ENCODE measurements around the gene PORCN. TPM values are rescaled to one million over a fixed set of nuclear protein-coding genes. Genes with fewer than 3 reads are reported as not detected.

The PORCN gene
- total and polyA plus RNA-seq, 7 donors, result 4.8 to 12.2 (median 8.6) TPM

DNA sequence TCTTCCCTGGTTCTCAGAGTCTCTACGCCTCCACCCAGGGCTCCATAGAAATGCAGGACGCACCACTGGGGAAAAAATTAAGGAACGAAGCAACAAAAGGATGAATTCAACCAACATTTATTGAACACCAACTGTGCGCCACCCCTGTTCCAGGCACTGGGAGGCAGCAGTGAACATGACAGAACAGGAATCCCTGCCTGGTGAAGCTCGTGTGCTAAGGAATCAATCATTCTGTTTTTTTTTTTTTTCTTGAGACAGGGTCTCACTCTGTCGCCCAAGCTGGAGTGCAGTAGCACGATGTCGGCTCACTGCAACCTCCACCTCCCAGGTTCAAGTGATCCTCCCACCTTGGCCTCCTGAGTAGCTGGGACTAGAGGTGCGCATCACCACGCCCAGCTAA is 34.7 kb upstream of the PORCN start:
- H3K9me3 ChIP-seq, result no peaks in the 10 kb centered on the region
- WGBS, 3 donors, result 79 to 93% (median 83%) methylated on average over 6 to 10 of the region's 10 CpGs
- no peak overlapping the region for H3K27ac ChIP-seq
- H3K4me3 ChIP-seq, result no peak overlapping the region
- TF ChIP-seq, protein P1, sequence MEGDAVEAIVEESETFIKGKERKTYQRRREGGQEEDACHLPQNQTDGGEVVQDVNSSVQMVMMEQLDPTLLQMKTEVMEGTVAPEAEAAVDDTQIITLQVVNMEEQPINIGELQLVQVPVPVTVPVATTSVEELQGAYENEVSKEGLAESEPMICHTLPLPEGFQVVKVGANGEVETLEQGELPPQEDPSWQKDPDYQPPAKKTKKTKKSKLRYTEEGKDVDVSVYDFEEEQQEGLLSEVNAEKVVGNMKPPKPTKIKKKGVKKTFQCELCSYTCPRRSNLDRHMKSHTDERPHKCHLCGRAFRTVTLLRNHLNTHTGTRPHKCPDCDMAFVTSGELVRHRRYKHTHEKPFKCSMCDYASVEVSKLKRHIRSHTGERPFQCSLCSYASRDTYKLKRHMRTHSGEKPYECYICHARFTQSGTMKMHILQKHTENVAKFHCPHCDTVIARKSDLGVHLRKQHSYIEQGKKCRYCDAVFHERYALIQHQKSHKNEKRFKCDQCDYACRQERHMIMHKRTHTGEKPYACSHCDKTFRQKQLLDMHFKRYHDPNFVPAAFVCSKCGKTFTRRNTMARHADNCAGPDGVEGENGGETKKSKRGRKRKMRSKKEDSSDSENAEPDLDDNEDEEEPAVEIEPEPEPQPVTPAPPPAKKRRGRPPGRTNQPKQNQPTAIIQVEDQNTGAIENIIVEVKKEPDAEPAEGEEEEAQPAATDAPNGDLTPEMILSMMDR (IDR thresholded peaks at IDR 0.05), result no peak
- ATAC-seq (no peak), DNase-seq (no peak)
- H3K27me3 ChIP-seq (ENCODE audit: insufficient read depth in 3 of 3, low read length in 2 of 3), result no peaks in the 10 kb centered on the region
- no peaks in the 10 kb centered on the region for H3K36me3 ChIP-seq (ENCODE audit: insufficient read depth in 1 of 2, low read depth in 1 of 2)
- H3K4me1 ChIP-seq, result no peaks in the 10 kb centered on the region
- intact Hi-C loops (cut with DNase I), result loop anchor here in 1 of 2 donors (10.0 kb wide), 1 partner anchor 399 kb away; the partner anchor contains the start of gene ZNF630

DNA sequence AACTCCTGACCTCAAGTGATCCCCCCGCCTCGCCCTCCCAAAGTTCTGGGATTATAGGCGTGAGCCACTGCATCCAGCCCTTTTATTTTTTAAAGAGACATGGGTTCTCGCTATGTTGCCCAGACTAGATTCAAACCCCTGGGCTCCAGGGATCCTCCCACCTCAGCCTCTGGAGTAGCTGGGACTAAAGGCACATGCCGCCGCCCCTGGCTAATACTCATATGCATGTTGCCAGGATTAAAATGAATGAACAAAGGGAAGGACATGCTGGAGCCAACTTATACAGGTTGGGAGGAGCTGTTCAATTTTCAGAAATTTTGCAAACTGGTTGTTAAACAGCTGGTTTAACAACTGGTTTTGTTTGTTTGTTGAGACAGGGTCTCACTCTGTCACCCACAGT is 34.2 kb upstream of the PORCN start:
- TF ChIP-seq, protein P1 (IDR thresholded peaks at IDR 0.05), result no peak
- no peak for DNase-seq
- Histone ChIP-seq H3K4me1 (no peaks in the 10 kb centered on the region), H3K9me3 (no peaks in the 10 kb centered on the region), H3K4me3 (no peak overlapping the region), H3K27ac (no peak overlapping the region), H3K36me3 (ENCODE audit: insufficient read depth in 1 of 2, low read depth in 1 of 2) (no peaks in the 10 kb centered on the region), H3K27me3 (ENCODE audit: insufficient read depth in 3 of 3, low read length in 2 of 3) (no peaks in the 10 kb centered on the region)
- 68 to 76% (median 72%) methylated on average over 6 of the region's 6 CpGs for WGBS, 3 donors
- intact Hi-C loops (cut with DNase I), result loop anchor here in 1 of 2 donors (10.0 kb wide), 1 partner anchor 400 kb away; the partner anchor contains the start of gene ZNF630
- no peak for ATAC-seq

DNA sequence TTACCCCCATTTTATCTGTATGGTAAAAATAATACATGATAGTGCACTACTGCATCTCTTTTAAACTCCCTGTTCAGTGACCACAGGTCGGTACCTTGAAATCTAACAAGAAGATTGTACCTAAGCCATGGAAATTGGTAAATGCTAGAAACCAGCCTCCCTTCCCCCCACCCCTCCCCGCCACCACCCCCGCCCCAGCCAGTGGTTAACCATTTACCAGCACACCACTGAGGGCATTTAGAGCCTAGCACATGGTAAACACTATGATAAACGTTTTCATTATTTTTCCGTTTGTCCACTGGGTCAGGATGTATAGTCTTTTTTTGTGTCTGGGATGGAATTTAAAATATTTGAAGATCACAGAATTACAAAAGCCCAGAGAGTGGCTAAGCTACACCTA is 33.5 kb upstream of the PORCN start:
- no peak for DNase-seq
- peak overlapping the region; percentile 70 for H3K4me3 ChIP-seq
- WGBS, 3 donors, result 0 to 27% (median 3%) methylated on average over 5 of the region's 5 CpGs
- intact Hi-C loops (cut with DNase I), result loop anchor here in 1 of 2 donors (10.0 kb wide), 1 partner anchor 400 kb away; the partner anchor contains the start of gene ZNF630
- no peaks in the 10 kb centered on the region for H3K9me3 ChIP-seq
- ATAC-seq, result no peak
- no peaks in the 10 kb centered on the region for H3K27me3 ChIP-seq (ENCODE audit: insufficient read depth in 3 of 3, low read length in 2 of 3)
- TF ChIP-seq, protein P1 (IDR thresholded peaks at IDR 0.05), result no peak
- no peaks in the 10 kb centered on the region for H3K36me3 ChIP-seq (ENCODE audit: insufficient read depth in 1 of 2, low read depth in 1 of 2)
- H3K4me1 ChIP-seq, result no peaks in the 10 kb centered on the region
- peak overlapping the region; percentile 72 for H3K27ac ChIP-seq

DNA sequence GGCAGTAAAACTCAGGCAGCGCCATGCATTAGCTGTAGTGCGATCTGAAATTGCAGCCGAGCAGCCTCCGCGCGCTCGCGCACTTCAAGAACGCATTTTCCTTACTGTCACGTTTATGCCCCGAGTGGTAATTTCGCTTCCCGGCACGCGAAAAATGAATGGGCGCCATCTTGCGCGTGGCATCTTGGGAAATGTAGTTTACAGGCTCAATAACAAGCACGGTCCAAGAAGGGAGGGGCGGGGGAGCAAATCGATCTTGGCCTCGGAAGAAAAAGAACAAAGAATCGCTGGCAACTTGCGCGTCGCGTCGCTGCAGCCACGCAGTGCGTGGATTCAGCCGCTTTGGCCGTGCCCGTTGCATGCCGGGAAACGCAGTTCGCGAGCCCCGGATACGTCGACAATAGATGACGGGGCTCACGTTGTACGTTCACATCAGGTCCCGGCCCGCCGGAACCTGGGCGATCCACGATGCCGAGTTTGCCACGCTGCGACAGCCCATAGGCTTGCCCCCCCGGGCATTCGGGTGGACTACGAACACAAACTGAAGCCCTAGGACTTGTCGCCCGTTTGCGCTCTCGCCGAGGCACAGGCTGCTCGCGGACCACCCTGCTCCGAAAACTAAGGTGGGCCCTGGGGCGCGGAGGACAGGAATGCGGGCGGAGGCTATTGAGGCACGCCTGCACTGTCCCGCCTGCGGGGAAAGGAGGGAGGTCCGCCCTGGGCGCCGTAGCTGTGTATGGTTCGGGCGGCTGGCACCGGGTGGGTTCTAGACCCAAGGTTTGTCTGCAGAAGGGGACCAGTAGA is 32.8 kb upstream of the PORCN start, which contains the start of gene FTSJ1:
TSS of gene FTSJ1 (plus strand) at position 426 of the 804 bp plus-strand sequence. CDS start 1,849 bp downstream, outside the sequence.
- WGBS, 3 donors, result 0 to 30% (median 2%) methylated on average over 67 to 75 of the region's 75 CpGs
- H3K36me3 ChIP-seq (ENCODE audit: insufficient read depth in 1 of 2, low read depth in 1 of 2), result no peaks in the 10 kb centered on the region
- intact Hi-C loops (cut with DNase I), result loop anchor here in 1 of 2 donors (10.0 kb wide), 1 partner anchor 401 kb away; the partner anchor contains the start of gene ZNF630
- H3K4me1 ChIP-seq, result no peaks in the 10 kb centered on the region
- TF ChIP-seq, protein P1 (IDR thresholded peaks at IDR 0.05), result no peak
- no peaks in the 10 kb centered on the region for H3K27me3 ChIP-seq (ENCODE audit: insufficient read depth in 3 of 3, low read length in 2 of 3)
- H3K4me3 ChIP-seq, result peak within 1 kb of the TSS; percentile 70
- H3K9me3 ChIP-seq, result no peaks in the 10 kb centered on the region
- ATAC-seq, result peak; percentile 91 to 96 (median 93)
- DNase-seq, result peak; percentile 88 to 93
- H3K27ac ChIP-seq, result peak within 1 kb of the TSS; percentile 72

All from psoas muscle (tissue), 8 donors.